GM12878 (cell line): ENCODE results near the gene ANKRD61. TPM values are rescaled to one million over a fixed set of nuclear protein-coding genes. Genes with fewer than 3 reads are reported as not detected.

Experiments
- ATAC-seq: fragments of 200-7000 bp; cut with Tn5 transposase; 3 replicates; pipeline ENCODE4 v1.9.1; 2020; ENCODE audit warnings: mild to moderate bottlenecking, moderate library complexity
- BruUV-seq: library from RNA; stranded (reverse); fragments of 400-500 nt; replicated peaks from 2 replicates; lab custom pipeline; 2021; lab: Mats Ljungman, UMichigan
- CTCF ChIA-PET: fragments of 300-600 bp; sonication (Branson Sonifier 250); formaldehyde crosslinking; extraction: SDS; loops from one replicate; lab custom pipeline; 2021; ENCODE audit warnings: inconsistent platforms; lab: Yijun Ruan, JAX
- POLR2A ChIA-PET: fragments of 350-600 bp; formaldehyde crosslinking; extraction: SDS; loops from one replicate; lab custom pipeline; 2021; ENCODE audit warnings: inconsistent platforms; lab: Charles Lee
- RAD21 ChIA-PET: fragments of 300-600 bp; sonication (Branson Sonifier 250); formaldehyde crosslinking; loops from one replicate; lab custom pipeline; 2023; ENCODE audit warnings: antibody characterized with exemption; ENCODE audit not compliant: unreplicated experiment; lab: Charles Lee
- SMC1A ChIA-PET: fragments of 300-600 bp; sonication (Branson Sonifier 250); formaldehyde crosslinking; loops from one replicate; lab custom pipeline; 2023; ENCODE audit not compliant: unreplicated experiment, uncharacterized antibody; lab: Charles Lee
- DNase-seq: peaks from one replicate; pipeline ENCODE4 v3.0.0-alpha.2; 2011; ENCODE audit warnings: low read depth, low spot score
- FAIRE-seq: peaks from 3 replicates; lab custom pipeline; 2011; peaks lifted over from hg19 to GRCh38; lab: Jason Lieb, UNC
- H2AFZ ChIP-seq: 2 replicates; pipeline ENCODE4 v1.6.0; 2011; ENCODE audit warnings: low read depth, low read length, control low read depth; ENCODE audit not compliant: control insufficient read depth
- H3K27ac ChIP-seq: 2 replicates; pipeline ENCODE4 v1.5.1; 2011; ENCODE audit warnings: control low read depth; ENCODE audit not compliant: control insufficient read depth, insufficient read depth
- H3K27me3 ChIP-seq, 2 experiments: replicated peaks in 1 of 2; 2 replicates each; pipeline versions ENCODE4 v1.6.0 to v1.6.1; 2011; ENCODE audit warnings: low read length in 1 of 2; ENCODE audit not compliant: control insufficient read depth in 2 of 2, insufficient read depth in 2 of 2
- H3K36me3 ChIP-seq, 2 experiments: 2 replicates each; pipeline ENCODE4 v1.5.1; 2011; ENCODE audit warnings: low read length in 1 of 2; ENCODE audit not compliant: control insufficient read depth in 2 of 2, insufficient read depth in 2 of 2
- H3K4me1 ChIP-seq: 2 replicates; pipeline ENCODE4 v1.6.1; 2011; ENCODE audit warnings: mild to moderate bottlenecking, low read length, moderate library complexity, mixed read lengths; ENCODE audit not compliant: control insufficient read depth, insufficient read depth
- H3K4me2 ChIP-seq: 2 replicates; pipeline ENCODE4 v1.6.0; 2011; ENCODE audit warnings: control low read depth; ENCODE audit not compliant: control insufficient read depth, insufficient read depth
- H3K4me3 ChIP-seq: fragments of 200-600 bp; sonication (generic); 2 replicates; pipeline ENCODE4 v1.5.1; 2016
- H3K79me2 ChIP-seq: 2 replicates; pipeline ENCODE4 v1.6.0; 2011; ENCODE audit warnings: low read length; ENCODE audit not compliant: control insufficient read depth, insufficient read depth
- H3K9ac ChIP-seq: 2 replicates; pipeline ENCODE4 v1.8.0; 2011; ENCODE audit warnings: low read length, control low read depth, mixed read lengths; ENCODE audit not compliant: control insufficient read depth, insufficient read depth
- H3K9me3 ChIP-seq: replicated peaks from 3 replicates; pipeline ENCODE4 v1.5.1; 2011; ENCODE audit warnings: mild to moderate bottlenecking, low read length; ENCODE audit not compliant: control insufficient read depth, insufficient read depth
- H4K20me1 ChIP-seq: 2 replicates; pipeline ENCODE4 v1.6.0; 2011; ENCODE audit not compliant: control insufficient read depth, insufficient read depth
- ATF7 ChIP-seq: fragments of 450-650 bp; IDR thresholded peaks from 2 replicates; pipeline ENCODE4 v1.6.1; 2016; ENCODE audit warnings: low read depth, mild to moderate bottlenecking
- CUX1 ChIP-seq: IDR thresholded peaks from 2 replicates; pipeline ENCODE4 v1.6.1; 2012; ENCODE audit warnings: improper control_type of control experiment, low read depth, low read length; ENCODE audit not compliant: insufficient replicate concordance
- DPF2 ChIP-seq: fragments of 450-650 bp; IDR thresholded peaks from 2 replicates; pipeline ENCODE4 v1.6.1; 2017; ENCODE audit warnings: mild to moderate bottlenecking
- EED ChIP-seq: sonication (generic); IDR thresholded peaks from 2 replicates; pipeline ENCODE4 v1.6.1; 2016; ENCODE audit warnings: antibody characterized with exemption, low read depth
- ETV6 ChIP-seq, 2 experiments: fragments of 450-650 bp in 1 of 2; IDR thresholded peaks in 1 of 2; conservative IDR thresholded peaks in 1 of 2; 2 replicates each; pipeline ENCODE4 v1.6.1; 2014; ENCODE audit warnings: antibody characterized with exemption in 1 of 2, borderline replicate concordance in 1 of 2, low read depth in 1 of 2, mild to moderate bottlenecking in 1 of 2, moderate library complexity in 1 of 2
- HDAC2 ChIP-seq: fragments of 200-600 bp; sonication (generic); IDR thresholded peaks from 2 replicates; pipeline ENCODE4 v1.6.1; 2017
- IKZF1 ChIP-seq: fragments of 450-650 bp; conservative IDR thresholded peaks from 2 replicates; pipeline ENCODE4 v1.6.1; 2017; ENCODE audit warnings: antibody characterized with exemption, mild to moderate bottlenecking
- IKZF2 ChIP-seq, 2 experiments: fragments of 450-650 bp; IDR thresholded peaks; 2 replicates each; pipeline ENCODE4 v1.6.1; 2017; ENCODE audit warnings: mild to moderate bottlenecking in 2 of 2, moderate library complexity in 2 of 2
- IRF4 ChIP-seq: IDR thresholded peaks from 2 replicates; pipeline ENCODE4 v1.6.1; 2011; ENCODE audit warnings: low read depth, low read length
- NBN ChIP-seq: fragments of 450-650 bp; IDR thresholded peaks from 2 replicates; pipeline ENCODE4 v1.6.1; 2016
- RAD21 ChIP-seq: IDR thresholded peaks from 2 replicates; pipeline ENCODE4 v1.6.1; 2011; ENCODE audit warnings: mild to moderate bottlenecking, low read depth, low read length, moderate library complexity; ENCODE audit not compliant: insufficient read depth
- RCOR1 ChIP-seq: conservative IDR thresholded peaks from 2 replicates; pipeline ENCODE4 v1.6.1; 2012; ENCODE audit warnings: low read depth, low read length, improper control_type of control experiment
- RELA ChIP-seq: fragments of 450-650 bp; IDR thresholded peaks from 2 replicates; pipeline ENCODE4 v1.8.0; 2014; ENCODE audit warnings: borderline replicate concordance; ENCODE audit not compliant: partially characterized antibody
- SUZ12 ChIP-seq: fragments of 200-600 bp; sonication (generic); IDR thresholded peaks from one replicate; pipeline ENCODE4 v1.6.1; 2018; ENCODE audit warnings: antibody characterized with exemption, mild to moderate bottlenecking; ENCODE audit not compliant: unreplicated experiment
- TARDBP ChIP-seq: IDR thresholded peaks from 2 replicates; pipeline ENCODE4 v1.6.1; 2016; ENCODE audit warnings: borderline replicate concordance
- TCF7 ChIP-seq: IDR thresholded peaks from 2 replicates; pipeline ENCODE4 v1.6.1; 2014; ENCODE audit warnings: antibody characterized with exemption, borderline replicate concordance
- YBX1 ChIP-seq: fragments of 450-650 bp; IDR thresholded peaks from 2 replicates; pipeline ENCODE4 v1.6.1; 2016; ENCODE audit warnings: antibody characterized with exemption
- ZNF274 ChIP-seq: IDR thresholded peaks from one replicate; pipeline ENCODE4 v1.8.0; 2011; ENCODE audit not compliant: insufficient read length, insufficient read depth
- ZNF592 ChIP-seq: fragments of 450-650 bp; IDR thresholded peaks from 2 replicates; pipeline ENCODE4 v1.6.1; 2017; ENCODE audit warnings: mild to moderate bottlenecking, moderate library complexity
- WGBS: methylation state at CpG from one replicate; pipeline ENCODE4 v1.1.6; 2016; ENCODE audit warnings: low lambda C conversion rate; ENCODE audit not compliant: insufficient replicate concordance, insufficient coverage; ENCODE audit errors: missing lambda C conversion rate; 5-methylcytosine and 5-hydroxymethylcytosine counted together
- in situ Hi-C: fragments of 300-500 bp; cut with MboI; formaldehyde crosslinking; loops from 9 replicates; pipeline ENCODE4 v1.14.3; 2018; ENCODE audit warnings: mixed read lengths
- intact Hi-C: fragments of 100-400 bp; cut with micrococcal nuclease; formaldehyde crosslinking; loops from one replicate; pipeline ENCODE4 v1.14.2; 2022; ENCODE audit not compliant: unreplicated experiment
- polyA plus RNA-seq, 11 experiments: library from polyadenylated mRNA; depleted of rRNA in 4 of 11; unstranded in 6 of 11; stranded (reverse) in 5 of 11; fragments of >200 nt; fragmentation: Nextera tagmentation in 4 of 11; fragmentation: Illumina TruSeq in 1 of 11; extraction: Ambion mirVana in 4 of 11; extraction: Trizol in 1 of 11; gene quantifications; 1 replicate in 1 of 11; 2 replicates in 10 of 11; pipeline versions ENCODE4 v1.2.1 to v1.2.3, GENCODE V29; 2011 to 2016; ENCODE audit warnings: inconsistent platforms in 2 of 11, missing spikeins in 2 of 11, low read depth in 1 of 11
- total RNA-seq, 4 experiments: library from RNA; depleted of rRNA in 3 of 4; stranded (reverse); fragments of >200 nt in 3 of 4; fragmentation: Illumina TruSeq in 1 of 4; extraction: Trizol in 1 of 4; gene quantifications; 2 replicates each; pipeline versions ENCODE4 v1.2.1 to v1.2.3, GENCODE V29; 2013 to 2021

The ANKRD61 gene
- total and polyA plus RNA-seq, 10 of the 15 experiments (the other 5 are each of a cell fraction or from before 2014, with no cell fraction given), result 0.11 to 0.64 (median 0.28) TPM

GRCh38 chr7:6028563-6028962 lies 2.6 kb upstream of the ANKRD61 start:
- Histone ChIP-seq H3K36me3 (peaks cover 11 to 26% of the 10 kb centered on the region in 2 experiments), H3K27ac (no peak overlapping the region), H3K9ac (no peak overlapping the region), H3K9me3 (no peaks in the 10 kb centered on the region), H3K4me1 (peaks cover 13% of the 10 kb centered on the region), H3K4me3 (no peak overlapping the region), H4K20me1 (no peaks in the 10 kb centered on the region), H3K79me2 (no peaks in the 10 kb centered on the region), H3K4me2 (no peak overlapping the region), H2AFZ (no peak overlapping the region), H3K27me3 (no peaks in the 10 kb centered on the region)
- ATAC-seq, result no peak
- intact Hi-C loops (no loop called here), in situ Hi-C loops (no loop called here)
- no peak for DNase-seq
- no TSS peak for BruUV-seq
- RAD21 ChIA-PET, result no interaction called here
- FAIRE-seq, result no peak
- POLR2A ChIA-PET, result no interaction called here
- SMC1A ChIA-PET, result no interaction called here
- CTCF ChIA-PET, result no interaction called here
- 86% methylated on average over 5 of the region's 5 CpGs for WGBS
- TF ChIP-seq IRF4 (no peak), RAD21 (no peak), CUX1 (no peak), DPF2 (no peak), IKZF1 (no peak), YBX1 (no peak), TARDBP (no peak), HDAC2 (no peak), ZNF274 (no peak), RELA (no peak), SUZ12 (no peak), IKZF2 (IDR thresholded peaks at IDR 0.05) (no peak), RCOR1 (no peak), ZNF592 (no peak), NBN (no peak), TCF7 (no peak), EED (no peak), ETV6 (conservative IDR thresholded peaks at IDR 0.05 in 1 of 2, IDR thresholded peaks at IDR 0.05 in 1 of 2; ENCODE audit: borderline replicate concordance in 1 of 2, low read depth in 1 of 2) (no peak), ATF7 (no peak)
